HG03039 (cell line): Measurements from ENCODE around the gene RBPMS2.

Experiments
- ATAC-seq: cut with Tn5 transposase; IDR thresholded peaks from one replicate; pipeline ENCODE4 v1.9.1; 2021; ENCODE audit warnings: mild to moderate bottlenecking, moderate library complexity; ENCODE audit not compliant: unreplicated experiment

The RBPMS2 gene

DNA sequence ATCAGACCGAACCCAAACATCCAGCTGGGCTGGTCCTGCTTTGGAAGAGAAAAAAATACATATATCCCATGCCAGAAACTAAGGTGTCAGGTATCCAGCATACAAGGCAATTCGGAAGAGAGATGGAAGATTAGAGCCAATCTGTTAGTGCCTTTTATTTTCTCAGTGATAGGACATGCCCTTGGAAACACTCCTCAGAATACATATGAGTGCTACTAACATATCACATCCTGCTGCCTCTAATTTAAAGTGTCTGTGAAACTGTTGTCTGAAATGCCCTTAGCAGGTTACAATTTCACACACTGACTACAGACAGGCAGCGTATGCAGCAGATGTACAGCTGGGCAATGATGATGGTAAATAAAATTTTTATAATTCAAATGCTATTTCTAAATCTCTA is 78.9 kb downstream of the RBPMS2 start:
- ATAC-seq, result no peak

DNA sequence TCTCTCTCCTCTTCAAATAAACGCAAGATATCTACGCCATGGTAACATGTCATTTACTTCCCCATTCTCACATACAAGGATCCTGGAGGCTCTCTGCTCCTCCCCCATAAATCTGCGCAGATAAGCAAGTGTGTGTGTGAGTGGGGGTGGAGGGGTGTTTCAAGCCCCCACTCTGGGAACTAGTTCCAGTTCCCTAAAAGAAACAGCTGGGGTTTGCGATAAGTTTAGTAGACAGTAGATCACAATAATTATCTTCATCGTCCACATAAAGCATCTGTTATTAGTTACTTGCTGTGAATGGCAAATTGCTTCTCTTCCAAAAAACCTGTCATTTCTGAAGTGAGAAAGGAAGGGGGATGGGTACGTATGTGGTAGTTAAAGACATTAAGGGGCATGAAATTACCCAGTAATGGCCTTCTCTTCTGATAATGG is 79.8 kb downstream of the RBPMS2 start:
- no peak for ATAC-seq

- ATAC-seq, result no peak
These were observed 80.6 kb downstream of the RBPMS2 start for GRCh38 chr15:64694816-64695215.

DNA sequence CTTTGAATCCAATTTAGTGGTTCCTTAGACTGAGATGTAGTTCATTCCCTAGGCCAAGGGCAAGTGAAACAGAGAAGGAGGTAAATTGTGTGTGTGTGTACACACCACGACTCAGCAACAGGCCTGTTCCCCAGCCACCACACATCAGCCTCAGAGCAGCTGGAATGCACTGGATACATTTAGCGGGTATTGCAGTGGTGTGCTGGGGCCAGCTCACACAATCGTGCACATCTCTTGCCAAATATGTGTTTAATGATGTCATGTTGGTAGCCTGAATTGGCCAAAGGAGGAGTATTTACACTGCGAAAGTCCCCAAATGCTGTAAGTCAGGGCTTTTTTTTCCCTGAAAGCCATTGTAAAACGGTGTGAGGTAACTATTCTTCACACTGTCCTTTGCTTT is 82.3 kb downstream of the RBPMS2 start:
- no peak for ATAC-seq

GRCh38 chr15:64691896-64692565 is 83.4 kb downstream of the RBPMS2 start:
- ATAC-seq, result no peak

GRCh38 chr15:64690578-64691296 is 84.7 kb downstream of the RBPMS2 start:
- no peak for ATAC-seq

GRCh38 chr15:64690008-64690407 is 85.4 kb downstream of the RBPMS2 start:
- ATAC-seq, result no peak
